ENCODE measurements around the gene CLEC12A.

DNA sequence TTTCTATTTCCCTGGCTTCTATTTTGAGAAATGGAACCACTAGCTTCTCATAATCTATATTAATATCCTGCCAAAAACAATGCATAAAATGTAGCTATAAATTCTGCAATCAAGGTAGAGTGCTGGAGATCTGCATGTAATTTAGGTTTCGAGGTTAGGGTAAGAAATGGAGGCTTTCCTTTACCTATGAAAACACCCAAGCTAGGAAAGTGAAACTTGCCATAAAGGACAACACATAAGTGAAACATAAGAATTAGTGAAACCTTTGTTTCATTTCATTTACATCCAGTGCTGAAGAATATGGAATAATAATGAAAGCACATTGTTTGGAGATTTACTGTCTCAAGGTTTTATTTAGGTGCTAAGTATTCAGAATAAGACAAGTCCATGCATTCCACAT lies 48.8 kb upstream of the CLEC12A start:
- TF ChIP-seq, protein P1, sequence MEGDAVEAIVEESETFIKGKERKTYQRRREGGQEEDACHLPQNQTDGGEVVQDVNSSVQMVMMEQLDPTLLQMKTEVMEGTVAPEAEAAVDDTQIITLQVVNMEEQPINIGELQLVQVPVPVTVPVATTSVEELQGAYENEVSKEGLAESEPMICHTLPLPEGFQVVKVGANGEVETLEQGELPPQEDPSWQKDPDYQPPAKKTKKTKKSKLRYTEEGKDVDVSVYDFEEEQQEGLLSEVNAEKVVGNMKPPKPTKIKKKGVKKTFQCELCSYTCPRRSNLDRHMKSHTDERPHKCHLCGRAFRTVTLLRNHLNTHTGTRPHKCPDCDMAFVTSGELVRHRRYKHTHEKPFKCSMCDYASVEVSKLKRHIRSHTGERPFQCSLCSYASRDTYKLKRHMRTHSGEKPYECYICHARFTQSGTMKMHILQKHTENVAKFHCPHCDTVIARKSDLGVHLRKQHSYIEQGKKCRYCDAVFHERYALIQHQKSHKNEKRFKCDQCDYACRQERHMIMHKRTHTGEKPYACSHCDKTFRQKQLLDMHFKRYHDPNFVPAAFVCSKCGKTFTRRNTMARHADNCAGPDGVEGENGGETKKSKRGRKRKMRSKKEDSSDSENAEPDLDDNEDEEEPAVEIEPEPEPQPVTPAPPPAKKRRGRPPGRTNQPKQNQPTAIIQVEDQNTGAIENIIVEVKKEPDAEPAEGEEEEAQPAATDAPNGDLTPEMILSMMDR (IDR thresholded peaks at IDR 0.05 in 8 of 11, conservative IDR thresholded peaks at IDR 0.05 in 3 of 11): no peak
- TF ChIP-seq POLR2AphosphoS5 (IDR thresholded peaks at IDR 0.05): no peak
